Keratinocyte (primary cell): ENCODE data around the gene LHFPL6.

ENCODE experiments used
- EZH2 ChIP-seq: IDR thresholded peaks from one replicate; pipeline ENCODE4 v1.6.1; 2012; ENCODE audit warnings: inconsistent platforms, mild to moderate bottlenecking, low read length, moderate library complexity
- TF ChIP-seq, protein P1 (sequence below), 3 experiments: IDR thresholded peaks in 1 of 3; conservative IDR thresholded peaks in 1 of 3; optimal IDR thresholded peaks in 1 of 3; 2 replicates in 2 of 3; 3 replicates in 1 of 3; pipeline versions ENCODE3 to v1.5.1; 2011; ENCODE audit warnings: low read length in 3 of 3, mild to moderate bottlenecking in 3 of 3, moderate library complexity in 2 of 3, control low read depth in 1 of 3, inconsistent platforms in 1 of 3; ENCODE audit not compliant: insufficient read depth in 2 of 3; ENCODE audit errors: extremely low read depth in 1 of 3

DNA sequence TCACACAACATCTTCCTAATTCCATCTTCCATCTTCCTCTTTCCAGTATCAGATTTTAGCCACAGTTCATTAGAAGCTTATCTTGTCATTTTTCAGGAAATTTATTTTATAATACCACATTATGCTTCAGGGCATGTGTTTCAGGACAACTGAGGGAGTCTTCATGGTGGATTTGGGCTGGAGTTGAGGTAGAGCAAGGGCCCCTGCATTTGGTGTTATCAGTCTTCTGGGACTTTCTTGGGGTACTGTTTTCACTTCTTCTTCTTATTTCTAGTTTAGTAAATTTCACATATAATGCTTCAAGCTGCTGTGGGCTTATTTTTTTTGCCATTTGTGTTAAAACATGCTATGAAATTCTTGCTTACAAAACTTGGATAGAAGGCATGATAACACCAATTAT lies 188.7 kb downstream of the LHFPL6 start:
- TF ChIP-seq, protein P1, sequence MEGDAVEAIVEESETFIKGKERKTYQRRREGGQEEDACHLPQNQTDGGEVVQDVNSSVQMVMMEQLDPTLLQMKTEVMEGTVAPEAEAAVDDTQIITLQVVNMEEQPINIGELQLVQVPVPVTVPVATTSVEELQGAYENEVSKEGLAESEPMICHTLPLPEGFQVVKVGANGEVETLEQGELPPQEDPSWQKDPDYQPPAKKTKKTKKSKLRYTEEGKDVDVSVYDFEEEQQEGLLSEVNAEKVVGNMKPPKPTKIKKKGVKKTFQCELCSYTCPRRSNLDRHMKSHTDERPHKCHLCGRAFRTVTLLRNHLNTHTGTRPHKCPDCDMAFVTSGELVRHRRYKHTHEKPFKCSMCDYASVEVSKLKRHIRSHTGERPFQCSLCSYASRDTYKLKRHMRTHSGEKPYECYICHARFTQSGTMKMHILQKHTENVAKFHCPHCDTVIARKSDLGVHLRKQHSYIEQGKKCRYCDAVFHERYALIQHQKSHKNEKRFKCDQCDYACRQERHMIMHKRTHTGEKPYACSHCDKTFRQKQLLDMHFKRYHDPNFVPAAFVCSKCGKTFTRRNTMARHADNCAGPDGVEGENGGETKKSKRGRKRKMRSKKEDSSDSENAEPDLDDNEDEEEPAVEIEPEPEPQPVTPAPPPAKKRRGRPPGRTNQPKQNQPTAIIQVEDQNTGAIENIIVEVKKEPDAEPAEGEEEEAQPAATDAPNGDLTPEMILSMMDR (optimal IDR thresholded peaks at IDR 0.05 in 1 of 3, IDR thresholded peaks at IDR 0.05 in 1 of 3, conservative IDR thresholded peaks at IDR 0.05 in 1 of 3; ENCODE audit: extremely low read depth in 1 of 3, insufficient read depth in 2 of 3, low read length in 3 of 3) = no peak
- no peak for TF ChIP-seq EZH2
